Measurements from ENCODE around the gene GP5.

Gene GP5

GRCh38 chr3:194364314-194364651 lies 34.8 kb downstream of the GP5 start:
- Histone ChIP-seq H3K27ac (ENCODE audit: low read length) (no peak overlapping the region), H3K27me3 (ENCODE audit: low read depth, low read length) (peaks cover 33% of the 10 kb centered on the region), H3K9me3 (ENCODE audit: insufficient read depth, low read length) (no peaks in the 10 kb centered on the region), H4K20me1 (ENCODE audit: insufficient read depth, low read length) (no peaks in the 10 kb centered on the region; the same call in 1 of the 2 replicates), H3K9ac (ENCODE audit: low read length) (no peak overlapping the region), H3K36me3 (replicated peaks; ENCODE audit: low read depth, low read length) (no peaks in the 10 kb centered on the region), H3K4me3 (ENCODE audit: low read length) (no peak overlapping the region), H3K4me1 (ENCODE audit: low read length) (peaks cover 10% of the 10 kb centered on the region), H2AFZ (ENCODE audit: low read depth, low read length) (no peak overlapping the region), H3K79me2 (ENCODE audit: low read length) (no peaks in the 10 kb centered on the region), H3K4me2 (ENCODE audit: low read length) (no peak overlapping the region)
- TF ChIP-seq CTCF (IDR thresholded peaks at IDR 0.05; ENCODE audit: low read depth, low read length) (no peak), EZH2phosphoT487 (IDR thresholded peaks at IDR 0.05; ENCODE audit: low read depth) (no peak)

GRCh38 chr3:194360568-194360967 lies 38.5 kb downstream of the GP5 start:
- no peaks in the 10 kb centered on the region for H3K79me2 ChIP-seq (ENCODE audit: low read length)
- no peak for TF ChIP-seq CTCF (IDR thresholded peaks at IDR 0.05; ENCODE audit: low read depth, low read length)
- no peak for TF ChIP-seq EZH2phosphoT487 (IDR thresholded peaks at IDR 0.05; ENCODE audit: low read depth)
- no peak overlapping the region for H3K4me2 ChIP-seq (ENCODE audit: low read length)
- no peak overlapping the region for H3K27ac ChIP-seq (ENCODE audit: low read length)
- H3K4me1 ChIP-seq (ENCODE audit: low read length): no peaks in the 10 kb centered on the region
- H2AFZ ChIP-seq (ENCODE audit: low read depth, low read length): no peak overlapping the region
- no peak overlapping the region for H3K9ac ChIP-seq (ENCODE audit: low read length)
- H3K9me3 ChIP-seq (ENCODE audit: insufficient read depth, low read length): no peaks in the 10 kb centered on the region
- H3K27me3 ChIP-seq (ENCODE audit: low read depth, low read length): peaks cover 21% of the 10 kb centered on the region
- H3K36me3 ChIP-seq (replicated peaks; ENCODE audit: low read depth, low read length): no peaks in the 10 kb centered on the region
- no peak overlapping the region for H3K4me3 ChIP-seq (ENCODE audit: low read length)
- H4K20me1 ChIP-seq (ENCODE audit: insufficient read depth, low read length): no peaks in the 10 kb centered on the region; the same call in 1 of the 2 replicates

GRCh38 chr3:194357681-194358080 lies 41.4 kb downstream of the GP5 start:
- TF ChIP-seq CTCF (IDR thresholded peaks at IDR 0.05; ENCODE audit: low read depth, low read length) (no peak), EZH2phosphoT487 (IDR thresholded peaks at IDR 0.05; ENCODE audit: low read depth) (no peak)
- no peak overlapping the region for H3K4me3 ChIP-seq (ENCODE audit: low read length)
- H3K27ac ChIP-seq (ENCODE audit: low read length): no peak overlapping the region
- no peaks in the 10 kb centered on the region for H3K79me2 ChIP-seq (ENCODE audit: low read length)
- no peaks in the 10 kb centered on the region for H3K9me3 ChIP-seq (ENCODE audit: insufficient read depth, low read length)
- H3K4me2 ChIP-seq (ENCODE audit: low read length): no peak overlapping the region
- peaks cover 6% of the 10 kb centered on the region; the same call in 1 of the 2 replicates for H3K27me3 ChIP-seq (ENCODE audit: low read depth, low read length)
- H3K36me3 ChIP-seq (replicated peaks; ENCODE audit: low read depth, low read length): no peaks in the 10 kb centered on the region
- no peaks in the 10 kb centered on the region; the same call in 1 of the 2 replicates for H4K20me1 ChIP-seq (ENCODE audit: insufficient read depth, low read length)
- H2AFZ ChIP-seq (ENCODE audit: low read depth, low read length): no peak overlapping the region
- no peak overlapping the region for H3K9ac ChIP-seq (ENCODE audit: low read length)
- H3K4me1 ChIP-seq (ENCODE audit: low read length): no peaks in the 10 kb centered on the region

GRCh38 chr3:194355379-194355778 lies 43.7 kb downstream of the GP5 start:
- no peaks in the 10 kb centered on the region for H3K36me3 ChIP-seq (replicated peaks; ENCODE audit: low read depth, low read length)
- H3K4me3 ChIP-seq (ENCODE audit: low read length): no peak overlapping the region
- no peaks in the 10 kb centered on the region for H3K4me1 ChIP-seq (ENCODE audit: low read length)
- no peaks in the 10 kb centered on the region for H3K9me3 ChIP-seq (ENCODE audit: insufficient read depth, low read length)
- TF ChIP-seq CTCF (IDR thresholded peaks at IDR 0.05; ENCODE audit: low read depth, low read length): no peak
- no peak for TF ChIP-seq EZH2phosphoT487 (IDR thresholded peaks at IDR 0.05; ENCODE audit: low read depth)
- H3K9ac ChIP-seq (ENCODE audit: low read length): no peak overlapping the region
- no peak overlapping the region for H3K27ac ChIP-seq (ENCODE audit: low read length)
- H4K20me1 ChIP-seq (ENCODE audit: insufficient read depth, low read length): no peaks in the 10 kb centered on the region
- no peak overlapping the region for H2AFZ ChIP-seq (ENCODE audit: low read depth, low read length)
- no peaks in the 10 kb centered on the region; the same call in 1 of the 2 replicates for H3K27me3 ChIP-seq (ENCODE audit: low read depth, low read length)
- H3K4me2 ChIP-seq (ENCODE audit: low read length): no peak overlapping the region
- no peaks in the 10 kb centered on the region for H3K79me2 ChIP-seq (ENCODE audit: low read length)
